Liver (tissue), 9 donors: ENCODE data around the gene ZYX. TPM values are rescaled to one million over a fixed set of nuclear protein-coding genes. Genes with fewer than 3 reads are reported as not detected.

ENCODE experiments used
- DNase-seq: peaks from one replicate; pipeline ENCODE4 v3.0.0-alpha.2; 2017; ENCODE audit warnings: low spot score
- H3K27ac ChIP-seq, 2 donors: one replicate each; pipeline ENCODE4 v1.7.0; 2013; ENCODE audit warnings: inconsistent platforms in 2 of 2, low read length in 2 of 2, control low read depth in 1 of 2, low read depth in 1 of 2, mild to moderate bottlenecking in 1 of 2
- H3K27me3 ChIP-seq, 4 donors: one replicate each; pipeline versions ENCODE4 v1.6.1 to v1.7.0; 2013; ENCODE audit warnings: low read length in 3 of 4, inconsistent platforms in 1 of 4, mild to moderate bottlenecking in 1 of 4, moderate library complexity in 1 of 4; ENCODE audit not compliant: control insufficient read depth in 4 of 4, insufficient read depth in 4 of 4
- H3K36me3 ChIP-seq, 4 donors: one replicate each; pipeline versions ENCODE4 v1.6.1 to v1.7.0; 2013; ENCODE audit warnings: low read length in 3 of 4, mild to moderate bottlenecking in 3 of 4, low read depth in 1 of 4, moderate library complexity in 1 of 4; ENCODE audit not compliant: control insufficient read depth in 4 of 4, insufficient read depth in 3 of 4
- H3K4me1 ChIP-seq, 4 donors: one replicate each; pipeline versions ENCODE4 v1.6.1 to v1.7.0; 2013; ENCODE audit warnings: low read length in 3 of 4, mild to moderate bottlenecking in 3 of 4, moderate library complexity in 1 of 4; ENCODE audit not compliant: control insufficient read depth in 4 of 4, insufficient read depth in 4 of 4
- H3K4me3 ChIP-seq, 3 donors: one replicate each; pipeline versions ENCODE4 v1.6.1 to v1.7.0; 2013; ENCODE audit warnings: low read length in 3 of 3, control low read depth in 1 of 3, low read depth in 1 of 3, mild to moderate bottlenecking in 1 of 3
- H3K9ac ChIP-seq, 2 donors: one replicate each; pipeline ENCODE4 v1.7.0; 2013; ENCODE audit warnings: low read length in 2 of 2, mild to moderate bottlenecking in 2 of 2, moderate library complexity in 2 of 2, control low read depth in 1 of 2, low read depth in 1 of 2
- H3K9me3 ChIP-seq, 4 donors: one replicate each; pipeline versions ENCODE4 v1.6.1 to v1.7.0; 2013; ENCODE audit warnings: low read length in 3 of 4; ENCODE audit not compliant: control insufficient read depth in 4 of 4
- CTCF ChIP-seq: fragments of 150-350 bp; IDR thresholded peaks from 2 replicates; pipeline ENCODE4 v1.5.1; 2017; ENCODE audit warnings: improper control_type of control experiment, low read depth, low read length; ENCODE audit not compliant: missing input control
- EGR1 ChIP-seq, 2 donors: IDR thresholded peaks; 2 replicates each; pipeline ENCODE4 v1.6.1; 2016 to 2018; ENCODE audit warnings: antibody characterized with exemption in 2 of 2, low read depth in 2 of 2
- FOXA1 ChIP-seq: IDR thresholded peaks from 2 replicates; pipeline ENCODE4 v1.6.1; 2016; ENCODE audit warnings: antibody characterized with exemption
- FOXA2 ChIP-seq: IDR thresholded peaks from 2 replicates; pipeline ENCODE4 v1.6.1; 2016; ENCODE audit warnings: antibody characterized with exemption
- GABPA ChIP-seq, 2 donors: IDR thresholded peaks in 1 of 2; conservative IDR thresholded peaks in 1 of 2; 2 replicates each; pipeline ENCODE4 v1.6.1; 2016; ENCODE audit warnings: antibody characterized with exemption in 2 of 2, mild to moderate bottlenecking in 1 of 2, moderate library complexity in 1 of 2
- HNF4A ChIP-seq, 2 donors: conservative IDR thresholded peaks; 2 replicates each; pipeline ENCODE4 v1.6.1; 2016; ENCODE audit warnings: antibody characterized with exemption in 2 of 2, mild to moderate bottlenecking in 2 of 2
- HNF4G ChIP-seq: IDR thresholded peaks from 2 replicates; pipeline ENCODE4 v1.6.1; 2016; ENCODE audit warnings: antibody characterized with exemption
- JUND ChIP-seq, 2 donors: IDR thresholded peaks; 2 replicates each; pipeline ENCODE4 v1.6.1; 2016; ENCODE audit warnings: antibody characterized with exemption in 2 of 2
- MAX ChIP-seq: IDR thresholded peaks from 2 replicates; pipeline ENCODE4 v1.6.1; 2016; ENCODE audit warnings: antibody characterized with exemption
- NR2F2 ChIP-seq: IDR thresholded peaks from 2 replicates; pipeline ENCODE4 v1.6.1; 2016; ENCODE audit warnings: antibody characterized with exemption
- RAD21 ChIP-seq, 2 donors: IDR thresholded peaks; 2 replicates each; pipeline ENCODE4 v1.6.1; 2016; ENCODE audit warnings: antibody characterized with exemption in 2 of 2, mild to moderate bottlenecking in 2 of 2
- RXRA ChIP-seq, 2 donors: IDR thresholded peaks; 2 replicates each; pipeline ENCODE4 v1.6.1; 2017 to 2018; ENCODE audit warnings: antibody characterized with exemption in 2 of 2, mild to moderate bottlenecking in 1 of 2
- SP1 ChIP-seq: IDR thresholded peaks from 2 replicates; pipeline ENCODE4 v1.6.1; 2018; ENCODE audit warnings: antibody characterized with exemption, mild to moderate bottlenecking
- TAF1 ChIP-seq: conservative IDR thresholded peaks from 2 replicates; pipeline ENCODE4 v1.6.1; 2016; ENCODE audit warnings: antibody characterized with exemption, mild to moderate bottlenecking
- YY1 ChIP-seq: IDR thresholded peaks from 2 replicates; pipeline ENCODE4 v1.6.1; 2016; ENCODE audit warnings: antibody characterized with exemption, mild to moderate bottlenecking
- WGBS: extraction: QIAGEN DNeasy Blood & Tissue Kit; methylation state at CpG from one replicate; pipeline ENCODE4 v1.1.7; 2013; 5-methylcytosine and 5-hydroxymethylcytosine counted together
- polyA plus RNA-seq, 2 donors: library from polyadenylated mRNA; stranded (reverse) in 1 of 2; unstranded in 1 of 2; fragments of 200-250 nt in 1 of 2; fragments of >200 nt in 1 of 2; fragmentation: Nextera tagmentation in 1 of 2; extraction: Ambion mirVana in 1 of 2; gene quantifications; one replicate each; pipeline versions ENCODE4 v1.2.1 to v1.2.3, GENCODE V29; 2013 to 2015
- total RNA-seq, 2 donors: library from RNA; depleted of rRNA; stranded (reverse); fragments of >200 nt; gene quantifications; one replicate each; pipeline ENCODE4 v1.2.3, GENCODE V29; 2014
- TF ChIP-seq, protein P1 (sequence below): IDR thresholded peaks from 2 replicates; pipeline ENCODE4 v1.6.1; 2016; ENCODE audit warnings: antibody characterized with exemption
- TF ChIP-seq, protein P2 (sequence below): IDR thresholded peaks from 2 replicates; pipeline ENCODE4 v1.6.1; 2016; ENCODE audit warnings: antibody characterized with exemption
- TF ChIP-seq, protein P3 (sequence below): IDR thresholded peaks from 2 replicates; pipeline ENCODE4 v1.6.1; 2016; ENCODE audit warnings: antibody characterized with exemption, mild to moderate bottlenecking
- donor health status: healthy.
- donor health status: healthy.
- donor health status: healthy.
- donor health status: healthy.
- donor health status: healthy.

The ZYX gene
- total and polyA plus RNA-seq, 4 donors = 15.4 to 49.7 (median 16.5) TPM

GRCh38 chr7:143352531-143353002 lies 28.6 kb upstream of the ZYX start:
- Histone ChIP-seq H3K4me1 (peaks cover 6 to 12% (median 9%) of the 10 kb centered on the region in 4 donors), H3K4me3 (no peak overlapping the region), H3K27ac (no peak overlapping the region), H3K9me3 (no peaks in the 10 kb centered on the region), H3K27me3 (no peaks in the 10 kb centered on the region), H3K9ac (no peak overlapping the region), H3K36me3 (no peaks in the 10 kb centered on the region)
- TF ChIP-seq CTCF = no peak
- TF ChIP-seq MAX = no peak
- no peak for TF ChIP-seq FOXA1
- TF ChIP-seq HNF4G = peak; percentile 26
- no peak for TF ChIP-seq YY1
- peak in 1 of 2 donors; percentile 21 for TF ChIP-seq RAD21 (IDR thresholded peaks at IDR 0.05)
- no peak for TF ChIP-seq FOXA2
- TF ChIP-seq SP1 = peak; percentile 50
- TF ChIP-seq, protein P1, sequence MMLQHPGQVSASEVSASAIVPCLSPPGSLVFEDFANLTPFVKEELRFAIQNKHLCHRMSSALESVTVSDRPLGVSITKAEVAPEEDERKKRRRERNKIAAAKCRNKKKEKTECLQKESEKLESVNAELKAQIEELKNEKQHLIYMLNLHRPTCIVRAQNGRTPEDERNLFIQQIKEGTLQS = no peak
- TF ChIP-seq GABPA (IDR thresholded peaks at IDR 0.05 in 1 of 2, conservative IDR thresholded peaks at IDR 0.05 in 1 of 2) = no peak
- no peak for TF ChIP-seq EGR1 (IDR thresholded peaks at IDR 0.05; ENCODE audit: low read depth in 2 of 2)
- TF ChIP-seq JUND (IDR thresholded peaks at IDR 0.05) = no peak
- no peak for TF ChIP-seq TAF1
- TF ChIP-seq RXRA (IDR thresholded peaks at IDR 0.05) = peak; percentile 65 to 70
- TF ChIP-seq, protein P2, sequence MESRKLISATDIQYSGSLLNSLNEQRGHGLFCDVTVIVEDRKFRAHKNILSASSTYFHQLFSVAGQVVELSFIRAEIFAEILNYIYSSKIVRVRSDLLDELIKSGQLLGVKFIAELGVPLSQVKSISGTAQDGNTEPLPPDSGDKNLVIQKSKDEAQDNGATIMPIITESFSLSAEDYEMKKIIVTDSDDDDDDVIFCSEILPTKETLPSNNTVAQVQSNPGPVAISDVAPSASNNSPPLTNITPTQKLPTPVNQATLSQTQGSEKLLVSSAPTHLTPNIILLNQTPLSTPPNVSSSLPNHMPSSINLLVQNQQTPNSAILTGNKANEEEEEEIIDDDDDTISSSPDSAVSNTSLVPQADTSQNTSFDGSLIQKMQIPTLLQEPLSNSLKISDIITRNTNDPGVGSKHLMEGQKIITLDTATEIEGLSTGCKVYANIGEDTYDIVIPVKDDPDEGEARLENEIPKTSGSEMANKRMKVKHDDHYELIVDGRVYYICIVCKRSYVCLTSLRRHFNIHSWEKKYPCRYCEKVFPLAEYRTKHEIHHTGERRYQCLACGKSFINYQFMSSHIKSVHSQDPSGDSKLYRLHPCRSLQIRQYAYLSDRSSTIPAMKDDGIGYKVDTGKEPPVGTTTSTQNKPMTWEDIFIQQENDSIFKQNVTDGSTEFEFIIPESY = no peak
- peak; percentile 51 for TF ChIP-seq NR2F2
- peak; percentile 47 to 59 for TF ChIP-seq HNF4A (conservative IDR thresholded peaks at IDR 0.05)
- TF ChIP-seq, protein P3, sequence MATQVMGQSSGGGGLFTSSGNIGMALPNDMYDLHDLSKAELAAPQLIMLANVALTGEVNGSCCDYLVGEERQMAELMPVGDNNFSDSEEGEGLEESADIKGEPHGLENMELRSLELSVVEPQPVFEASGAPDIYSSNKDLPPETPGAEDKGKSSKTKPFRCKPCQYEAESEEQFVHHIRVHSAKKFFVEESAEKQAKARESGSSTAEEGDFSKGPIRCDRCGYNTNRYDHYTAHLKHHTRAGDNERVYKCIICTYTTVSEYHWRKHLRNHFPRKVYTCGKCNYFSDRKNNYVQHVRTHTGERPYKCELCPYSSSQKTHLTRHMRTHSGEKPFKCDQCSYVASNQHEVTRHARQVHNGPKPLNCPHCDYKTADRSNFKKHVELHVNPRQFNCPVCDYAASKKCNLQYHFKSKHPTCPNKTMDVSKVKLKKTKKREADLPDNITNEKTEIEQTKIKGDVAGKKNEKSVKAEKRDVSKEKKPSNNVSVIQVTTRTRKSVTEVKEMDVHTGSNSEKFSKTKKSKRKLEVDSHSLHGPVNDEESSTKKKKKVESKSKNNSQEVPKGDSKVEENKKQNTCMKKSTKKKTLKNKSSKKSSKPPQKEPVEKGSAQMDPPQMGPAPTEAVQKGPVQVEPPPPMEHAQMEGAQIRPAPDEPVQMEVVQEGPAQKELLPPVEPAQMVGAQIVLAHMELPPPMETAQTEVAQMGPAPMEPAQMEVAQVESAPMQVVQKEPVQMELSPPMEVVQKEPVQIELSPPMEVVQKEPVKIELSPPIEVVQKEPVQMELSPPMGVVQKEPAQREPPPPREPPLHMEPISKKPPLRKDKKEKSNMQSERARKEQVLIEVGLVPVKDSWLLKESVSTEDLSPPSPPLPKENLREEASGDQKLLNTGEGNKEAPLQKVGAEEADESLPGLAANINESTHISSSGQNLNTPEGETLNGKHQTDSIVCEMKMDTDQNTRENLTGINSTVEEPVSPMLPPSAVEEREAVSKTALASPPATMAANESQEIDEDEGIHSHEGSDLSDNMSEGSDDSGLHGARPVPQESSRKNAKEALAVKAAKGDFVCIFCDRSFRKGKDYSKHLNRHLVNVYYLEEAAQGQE = no peak
- no peak for DNase-seq
- 43% methylated on average over 11 of the region's 11 CpGs for WGBS
